OCI-LY1 (cell line): Measurements from ENCODE around the gene SLC22A17.

Experiments used
- H2AFZ ChIP-seq: fragments of 200-600 bp; sonication (generic), shearing (Covaris generic); 2 replicates; pipeline ENCODE4 v1.6.0; 2014; ENCODE audit warnings: antibody characterized with exemption, mild to moderate bottlenecking, low read length
- H3F3A ChIP-seq: fragments of 200-600 bp; sonication (generic), shearing (Covaris generic); 2 replicates; pipeline ENCODE4 v1.6.0; 2014; ENCODE audit warnings: mild to moderate bottlenecking, antibody characterized with exemption, low read length, moderate library complexity; ENCODE audit not compliant: insufficient read depth
- H3K27ac ChIP-seq: fragments of 200-600 bp; sonication (generic); 2 replicates; pipeline ENCODE4 v1.5.1; 2014; ENCODE audit warnings: low read length, mixed run types, mild to moderate bottlenecking, low read depth; ENCODE audit not compliant: poor library complexity, severe bottlenecking
- H3K27me3 ChIP-seq: fragments of 200-600 bp; sonication (generic); 2 replicates; pipeline ENCODE4 v1.6.0; 2014; ENCODE audit warnings: antibody characterized with exemption, mild to moderate bottlenecking, low read length, moderate library complexity; ENCODE audit not compliant: insufficient read depth
- H3K36me3 ChIP-seq: fragments of 200-600 bp; sonication (generic); 2 replicates; pipeline ENCODE4 v1.6.1; 2014; ENCODE audit warnings: mild to moderate bottlenecking, antibody characterized with exemption, low read length, moderate library complexity, mixed read lengths; ENCODE audit not compliant: insufficient read depth
- H3K4me1 ChIP-seq: fragments of 200-600 bp; sonication (generic); 2 replicates; pipeline ENCODE4 v1.5.1; 2014; ENCODE audit warnings: mild to moderate bottlenecking, low read length, moderate library complexity; ENCODE audit not compliant: insufficient read depth, severe bottlenecking
- H3K4me2 ChIP-seq: fragments of 200-600 bp; sonication (generic), shearing (Covaris generic); 2 replicates; pipeline ENCODE4 v1.6.1; 2014; ENCODE audit warnings: low read length
- H3K4me3 ChIP-seq: fragments of 200-600 bp; sonication (generic); 2 replicates; pipeline ENCODE4 v1.5.1; 2014; ENCODE audit warnings: low read length, low read depth, mild to moderate bottlenecking, mixed read lengths; ENCODE audit not compliant: poor library complexity, severe bottlenecking
- H3K79me2 ChIP-seq: fragments of 200-600 bp; shearing (Covaris generic); 2 replicates; pipeline ENCODE4 v1.6.1; 2016; ENCODE audit warnings: mixed run types, low read length, mixed read lengths; ENCODE audit not compliant: insufficient read depth
- H3K9ac ChIP-seq: fragments of 200-600 bp; sonication (generic), shearing (Covaris generic); 2 replicates; pipeline ENCODE4 v1.6.1; 2014; ENCODE audit warnings: mild to moderate bottlenecking, low read length, mixed read lengths
- H3K9me2 ChIP-seq: fragments of 200-600 bp; sonication (generic), shearing (Covaris generic); 2 replicates; pipeline ENCODE4 v1.6.1; 2014; ENCODE audit warnings: low read depth, mild to moderate bottlenecking, low read length, mixed read lengths
- H3K9me3 ChIP-seq: fragments of 200-600 bp; shearing (Covaris generic); 2 replicates; pipeline ENCODE4 v1.6.1; 2014; ENCODE audit warnings: low read length, mixed read lengths
- H4K20me1 ChIP-seq: fragments of 200-600 bp; sonication (generic), shearing (Covaris generic); 2 replicates; pipeline ENCODE4 v1.6.0; 2016; ENCODE audit warnings: mild to moderate bottlenecking, low read length; ENCODE audit not compliant: insufficient read depth
- CTCF ChIP-seq: fragments of 200-600 bp; sonication (generic), shearing (Covaris generic); IDR thresholded peaks from 2 replicates; pipeline ENCODE4 v1.5.1; 2017; ENCODE audit warnings: mild to moderate bottlenecking, antibody characterized with exemption, low read length, moderate library complexity, mixed read lengths
- EZH2 ChIP-seq: fragments of 200-600 bp; sonication (generic), shearing (Covaris generic); IDR thresholded peaks from 2 replicates; pipeline ENCODE4 v1.8.0; 2017; ENCODE audit warnings: borderline replicate concordance, mixed run types, mild to moderate bottlenecking, antibody characterized with exemption, low read length, moderate library complexity, mixed read lengths

The SLC22A17 gene

GRCh38 chr14:23355871-23356435 lies 3.3 kb upstream of the SLC22A17 start:
- no peaks in the 10 kb centered on the region for H3K4me1 ChIP-seq
- no peak overlapping the region for H3K27ac ChIP-seq
- peaks cover 5% of the 10 kb centered on the region; the same call in 1 of the 2 replicates for H3K27me3 ChIP-seq
- no peaks in the 10 kb centered on the region for H3K9me3 ChIP-seq
- no peaks in the 10 kb centered on the region for H3K79me2 ChIP-seq
- no peaks in the 10 kb centered on the region for H3K9me2 ChIP-seq
- TF ChIP-seq EZH2: no peak
- TF ChIP-seq CTCF: no peak
- no peak overlapping the region for H2AFZ ChIP-seq
- H3F3A ChIP-seq: no peaks in the 10 kb centered on the region
- no peak overlapping the region for H3K4me3 ChIP-seq
- H3K4me2 ChIP-seq: no peak overlapping the region
- no peaks in the 10 kb centered on the region for H4K20me1 ChIP-seq
- no peak overlapping the region for H3K9ac ChIP-seq
- no peaks in the 10 kb centered on the region for H3K36me3 ChIP-seq

GRCh38 chr14:23354990-23355389 lies 2.3 kb upstream of the SLC22A17 start:
- no peaks in the 10 kb centered on the region for H3K36me3 ChIP-seq
- H3K27me3 ChIP-seq: 0 out of 2 replicates have a peak, but pooled peaks cover under 1% of the 10 kb centered on the region
- H3K4me1 ChIP-seq: no peaks in the 10 kb centered on the region
- no peaks in the 10 kb centered on the region for H3K79me2 ChIP-seq
- no peak overlapping the region for H2AFZ ChIP-seq
- no peaks in the 10 kb centered on the region for H3K9me2 ChIP-seq
- H4K20me1 ChIP-seq: no peaks in the 10 kb centered on the region
- no peak overlapping the region for H3K4me3 ChIP-seq
- H3K27ac ChIP-seq: no peak overlapping the region
- no peak overlapping the region for H3K9ac ChIP-seq
- no peaks in the 10 kb centered on the region for H3F3A ChIP-seq
- TF ChIP-seq CTCF (no peak), EZH2 (no peak)
- H3K9me3 ChIP-seq: no peaks in the 10 kb centered on the region
- H3K4me2 ChIP-seq: no peak overlapping the region

GRCh38 chr14:23353433-23353780 lies 720 bp upstream of the SLC22A17 start:
- Histone ChIP-seq H3K27ac (no peak overlapping the region), H3K27me3 (no peaks in the 10 kb centered on the region), H4K20me1 (no peaks in the 10 kb centered on the region), H3K9me2 (no peaks in the 10 kb centered on the region), H3K9ac (no peak overlapping the region), H3K36me3 (no peaks in the 10 kb centered on the region), H3F3A (no peaks in the 10 kb centered on the region), H3K4me1 (no peaks in the 10 kb centered on the region), H3K9me3 (no peaks in the 10 kb centered on the region), H3K4me2 (no peak overlapping the region), H2AFZ (no peak overlapping the region), H3K4me3 (no peak overlapping the region), H3K79me2 (no peaks in the 10 kb centered on the region)
- TF ChIP-seq EZH2 (no peak), CTCF (no peak)
